Globus pallidus (tissue), 1 donor: ENCODE measurements around the gene COPE.

Experiments used
- DNase-seq: peaks from one replicate; pipeline ENCODE4 v3.0.0-alpha.2; 2015; ENCODE audit warnings: low spot score

Gene COPE

DNA sequence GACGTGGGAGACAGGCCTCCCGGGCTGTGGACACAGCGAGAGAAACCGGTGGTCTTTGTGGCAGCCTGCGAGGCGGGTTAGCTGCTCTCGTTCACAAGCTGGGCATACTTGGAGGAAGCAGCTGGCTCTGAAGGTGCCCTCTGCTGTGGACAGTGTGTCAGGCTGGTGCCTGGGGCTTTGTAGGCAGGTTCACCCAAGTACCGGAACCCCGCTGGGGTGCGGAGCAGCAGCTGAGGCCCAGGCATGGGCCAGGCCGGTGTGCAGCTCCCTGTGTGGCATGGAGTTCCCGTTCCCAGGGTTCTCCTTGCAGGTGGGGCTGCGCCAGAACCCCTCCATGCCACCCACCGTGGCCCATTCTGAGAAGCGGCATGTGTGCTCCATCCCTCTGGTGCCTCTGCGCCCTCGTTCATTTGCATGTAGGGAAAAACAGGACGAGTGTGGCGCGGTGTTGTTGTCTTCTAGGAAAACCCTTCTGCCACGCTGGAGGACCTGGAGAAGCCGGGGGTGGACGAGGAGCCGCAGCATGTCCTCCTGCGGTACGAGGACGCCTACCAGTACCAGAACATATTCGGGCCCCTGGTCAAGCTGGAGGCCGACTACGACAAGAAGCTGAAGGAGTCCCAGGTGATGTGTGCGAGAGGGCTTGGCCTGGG is 67.4 kb downstream of the COPE start:
- no peak for DNase-seq

DNA sequence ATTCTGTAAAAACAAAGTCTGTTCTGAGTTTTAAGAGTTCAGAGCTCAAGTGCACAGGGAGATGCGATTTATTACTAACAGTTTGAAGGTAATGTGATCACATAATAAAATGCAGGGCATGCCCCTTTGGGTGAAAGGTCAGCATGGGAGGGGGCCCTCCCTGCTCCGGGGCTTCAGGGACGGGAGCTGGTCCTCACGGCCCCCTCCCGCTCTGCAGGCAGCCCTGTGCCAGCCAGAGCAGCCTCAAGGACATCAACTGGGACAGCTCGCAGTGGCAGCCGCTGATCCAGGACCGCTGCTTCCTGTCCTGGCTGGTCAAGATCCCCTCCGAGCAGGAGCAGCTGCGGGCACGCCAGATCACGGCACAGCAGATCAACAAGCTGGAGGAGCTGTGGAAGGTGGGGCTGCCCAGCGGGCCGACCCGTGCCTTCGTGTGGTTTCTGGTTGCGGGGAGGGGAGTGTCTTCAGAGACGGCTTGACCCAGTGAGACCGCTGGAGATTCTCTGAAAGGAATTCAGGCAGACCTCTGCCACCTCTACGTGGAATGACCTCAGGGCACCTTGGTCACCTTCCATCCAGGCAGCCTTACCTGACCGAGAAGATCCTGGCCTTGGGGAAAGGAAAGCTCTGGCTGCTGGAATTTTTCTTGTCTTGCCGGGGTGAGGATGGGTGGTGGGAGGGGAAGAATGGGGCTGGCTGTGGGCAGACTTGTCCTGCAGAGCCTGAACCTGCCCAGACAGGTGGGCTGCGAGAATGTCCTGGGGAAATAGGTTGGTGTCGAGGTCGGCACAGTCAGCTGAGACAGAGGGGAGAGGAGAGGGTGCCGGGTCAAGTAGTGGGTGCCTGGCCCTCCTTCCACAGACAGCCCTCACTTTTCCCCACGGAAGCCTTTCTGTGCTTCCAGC is 68.5 kb downstream of the COPE start:
- DNase-seq: no peak

DNA sequence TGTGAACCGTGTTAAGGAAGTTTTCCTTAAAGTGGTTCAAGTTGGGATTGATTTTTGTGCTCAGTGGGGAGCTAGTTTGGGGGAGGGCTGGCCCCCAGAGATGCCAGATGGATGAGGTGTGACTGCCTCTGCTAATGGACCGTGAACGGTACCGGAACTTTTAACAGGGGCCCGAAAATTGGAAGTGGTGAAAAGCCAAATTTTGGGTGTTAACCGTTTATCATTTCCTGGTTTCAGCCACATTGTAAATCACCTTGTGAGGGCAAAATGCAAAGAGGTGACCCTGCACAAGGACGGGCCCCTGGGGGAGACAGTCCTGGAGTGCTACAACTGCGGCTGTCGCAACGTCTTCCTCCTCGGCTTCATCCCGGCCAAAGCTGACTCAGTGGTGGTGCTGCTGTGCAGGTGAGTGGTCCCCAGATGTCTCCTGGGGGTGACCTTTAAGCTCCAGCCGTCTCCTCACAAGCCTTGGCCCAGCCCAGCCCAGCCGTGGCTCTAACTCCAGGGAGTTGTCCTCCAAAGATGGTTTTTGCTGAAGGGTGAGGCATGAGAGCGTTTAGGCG is 69.3 kb downstream of the COPE start:
- DNase-seq: no peak
